ENCODE data around the gene STX18. TPM values are rescaled to one million over a fixed set of nuclear protein-coding genes. Genes with fewer than 3 reads are reported as not detected.

STX18 gene
- total RNA-seq, 1 donor from 2014 or later = 36.7 TPM

- Mint-ChIP-seq H3K9me3 (no peaks in the 10 kb centered on the region), H3K27me3 (ENCODE audit: low read depth) (no peaks in the 10 kb centered on the region), H3K27ac (ENCODE audit: unreplicated experiment) (no peak overlapping the region), H3K36me3 (ENCODE audit: low read depth) (peaks cover 20% of the 10 kb centered on the region), H3K4me3 (no peak overlapping the region), H3K4me1 (peaks cover 6% of the 10 kb centered on the region)
- no peak for DNase-seq (ENCODE audit: low read depth, low spot score)
- no peak for TF ChIP-seq CTCF (conservative IDR thresholded peaks at IDR 0.05)
Observed at GRCh38 chr4:4455210-4455865, 86.5 kb downstream of the STX18 start.

- DNase-seq (ENCODE audit: low read depth, low spot score) = no peak
- H3K9me3 Mint-ChIP-seq = no peaks in the 10 kb centered on the region
- no peaks in the 10 kb centered on the region for H3K27me3 Mint-ChIP-seq (ENCODE audit: low read depth)
- H3K36me3 Mint-ChIP-seq (ENCODE audit: low read depth) = no peaks in the 10 kb centered on the region
- peaks cover 14% of the 10 kb centered on the region for H3K4me1 Mint-ChIP-seq
- TF ChIP-seq CTCF (conservative IDR thresholded peaks at IDR 0.05) = no peak
- H3K27ac Mint-ChIP-seq (ENCODE audit: unreplicated experiment) = no peak overlapping the region
- H3K4me3 Mint-ChIP-seq = no peak overlapping the region
Observed at GRCh38 chr4:4446434-4446833, 95.4 kb downstream of the STX18 start.

GRCh38 chr4:4443821-4444220, 98.0 kb downstream of the STX18 start:
- H3K27ac Mint-ChIP-seq (ENCODE audit: unreplicated experiment) = peak overlapping the region; percentile 21
- H3K4me1 Mint-ChIP-seq = peaks cover 9% of the 10 kb centered on the region
- no peak for DNase-seq (ENCODE audit: low read depth, low spot score)
- H3K36me3 Mint-ChIP-seq (ENCODE audit: low read depth) = no peaks in the 10 kb centered on the region
- H3K4me3 Mint-ChIP-seq = no peak overlapping the region
- H3K9me3 Mint-ChIP-seq = no peaks in the 10 kb centered on the region
- H3K27me3 Mint-ChIP-seq (ENCODE audit: low read depth) = no peaks in the 10 kb centered on the region
- TF ChIP-seq CTCF (conservative IDR thresholded peaks at IDR 0.05) = no peak

GRCh38 chr4:4440333-4441061, 101.4 kb downstream of the STX18 start:
- Mint-ChIP-seq H3K27ac (ENCODE audit: unreplicated experiment) (no peak overlapping the region), H3K4me3 (no peak overlapping the region), H3K4me1 (peaks cover 9% of the 10 kb centered on the region), H3K36me3 (ENCODE audit: low read depth) (no peaks in the 10 kb centered on the region), H3K27me3 (ENCODE audit: low read depth) (no peaks in the 10 kb centered on the region), H3K9me3 (no peaks in the 10 kb centered on the region)
- DNase-seq (ENCODE audit: low read depth, low spot score) = no peak
- TF ChIP-seq CTCF (conservative IDR thresholded peaks at IDR 0.05) = no peak

- Mint-ChIP-seq H3K9me3 (no peaks in the 10 kb centered on the region), H3K36me3 (ENCODE audit: low read depth) (no peaks in the 10 kb centered on the region), H3K4me1 (peaks cover 9% of the 10 kb centered on the region), H3K27me3 (ENCODE audit: low read depth) (no peaks in the 10 kb centered on the region), H3K4me3 (no peak overlapping the region), H3K27ac (ENCODE audit: unreplicated experiment) (no peak overlapping the region)
- no peak for TF ChIP-seq CTCF (conservative IDR thresholded peaks at IDR 0.05)
- DNase-seq (ENCODE audit: low read depth, low spot score) = no peak
Observed at GRCh38 chr4:4439782-4440181, 102.1 kb downstream of the STX18 start.

Measured in neural crest cell (in vitro differentiated cells).